OCI-LY1 (cell line): ENCODE measurements around the gene MSH3.
"Not testable (repeated sequence)": the region's sequence is repeated elsewhere in the genome, so short reads cannot be mapped to it uniquely, and the experiment has no call there.

Experiments
- H2AFZ ChIP-seq: fragments of 200-600 bp; sonication (generic), shearing (Covaris generic); 2 replicates; pipeline ENCODE4 v1.6.0; 2014; ENCODE audit warnings: antibody characterized with exemption, mild to moderate bottlenecking, low read length
- H3F3A ChIP-seq: fragments of 200-600 bp; sonication (generic), shearing (Covaris generic); 2 replicates; pipeline ENCODE4 v1.6.0; 2014; ENCODE audit warnings: mild to moderate bottlenecking, antibody characterized with exemption, low read length, moderate library complexity; ENCODE audit not compliant: insufficient read depth
- H3K27ac ChIP-seq: fragments of 200-600 bp; sonication (generic); 2 replicates; pipeline ENCODE4 v1.5.1; 2014; ENCODE audit warnings: low read length, mixed run types, mild to moderate bottlenecking, low read depth; ENCODE audit not compliant: poor library complexity, severe bottlenecking
- H3K27me3 ChIP-seq: fragments of 200-600 bp; sonication (generic); 2 replicates; pipeline ENCODE4 v1.6.0; 2014; ENCODE audit warnings: antibody characterized with exemption, mild to moderate bottlenecking, low read length, moderate library complexity; ENCODE audit not compliant: insufficient read depth
- H3K36me3 ChIP-seq: fragments of 200-600 bp; sonication (generic); 2 replicates; pipeline ENCODE4 v1.6.1; 2014; ENCODE audit warnings: mild to moderate bottlenecking, antibody characterized with exemption, low read length, moderate library complexity, mixed read lengths; ENCODE audit not compliant: insufficient read depth
- H3K4me1 ChIP-seq: fragments of 200-600 bp; sonication (generic); 2 replicates; pipeline ENCODE4 v1.5.1; 2014; ENCODE audit warnings: mild to moderate bottlenecking, low read length, moderate library complexity; ENCODE audit not compliant: insufficient read depth, severe bottlenecking
- H3K4me2 ChIP-seq: fragments of 200-600 bp; sonication (generic), shearing (Covaris generic); 2 replicates; pipeline ENCODE4 v1.6.1; 2014; ENCODE audit warnings: low read length
- H3K4me3 ChIP-seq: fragments of 200-600 bp; sonication (generic); 2 replicates; pipeline ENCODE4 v1.5.1; 2014; ENCODE audit warnings: low read length, low read depth, mild to moderate bottlenecking, mixed read lengths; ENCODE audit not compliant: poor library complexity, severe bottlenecking
- H3K79me2 ChIP-seq: fragments of 200-600 bp; shearing (Covaris generic); 2 replicates; pipeline ENCODE4 v1.6.1; 2016; ENCODE audit warnings: mixed run types, low read length, mixed read lengths; ENCODE audit not compliant: insufficient read depth
- H3K9ac ChIP-seq: fragments of 200-600 bp; sonication (generic), shearing (Covaris generic); 2 replicates; pipeline ENCODE4 v1.6.1; 2014; ENCODE audit warnings: mild to moderate bottlenecking, low read length, mixed read lengths
- H3K9me2 ChIP-seq: fragments of 200-600 bp; sonication (generic), shearing (Covaris generic); 2 replicates; pipeline ENCODE4 v1.6.1; 2014; ENCODE audit warnings: low read depth, mild to moderate bottlenecking, low read length, mixed read lengths
- H3K9me3 ChIP-seq: fragments of 200-600 bp; shearing (Covaris generic); 2 replicates; pipeline ENCODE4 v1.6.1; 2014; ENCODE audit warnings: low read length, mixed read lengths
- H4K20me1 ChIP-seq: fragments of 200-600 bp; sonication (generic), shearing (Covaris generic); 2 replicates; pipeline ENCODE4 v1.6.0; 2016; ENCODE audit warnings: mild to moderate bottlenecking, low read length; ENCODE audit not compliant: insufficient read depth
- EZH2 ChIP-seq: fragments of 200-600 bp; sonication (generic), shearing (Covaris generic); IDR thresholded peaks from 2 replicates; pipeline ENCODE4 v1.8.0; 2017; ENCODE audit warnings: borderline replicate concordance, mixed run types, mild to moderate bottlenecking, antibody characterized with exemption, low read length, moderate library complexity, mixed read lengths
- TF ChIP-seq, protein P1 (sequence below): fragments of 200-600 bp; sonication (generic), shearing (Covaris generic); IDR thresholded peaks from 2 replicates; pipeline ENCODE4 v1.5.1; 2017; ENCODE audit warnings: mild to moderate bottlenecking, antibody characterized with exemption, low read length, moderate library complexity, mixed read lengths

Gene MSH3

DNA sequence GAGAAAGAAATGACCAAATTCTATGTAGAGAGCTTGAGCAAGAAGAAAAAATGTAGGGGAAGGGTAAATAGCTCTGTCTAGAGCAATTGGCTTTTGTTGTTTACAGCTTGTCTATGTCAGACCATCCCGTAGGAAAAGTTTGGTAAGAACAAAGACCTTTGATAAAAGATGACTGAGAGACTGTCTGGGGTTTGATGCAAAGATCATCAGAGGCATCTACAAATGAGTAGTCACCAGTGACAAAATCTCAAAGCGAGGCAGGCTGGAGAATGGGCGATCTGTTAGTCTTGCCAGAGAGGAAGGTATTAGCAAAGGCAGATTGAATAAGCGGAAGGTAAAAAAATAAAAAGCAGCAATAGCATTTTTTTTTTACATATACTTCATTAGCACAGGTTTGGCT lies 180.7 kb downstream of the MSH3 start:
- Histone ChIP-seq H3F3A (no peaks in the 10 kb centered on the region), H3K9me2 (no peaks in the 10 kb centered on the region), H2AFZ (no peak overlapping the region), H3K79me2 (no peaks in the 10 kb centered on the region), H3K36me3 (no peaks in the 10 kb centered on the region), H3K4me3 (no peak overlapping the region), H3K4me2 (no peak overlapping the region), H3K9me3 (no peaks in the 10 kb centered on the region), H3K27me3 (no peaks in the 10 kb centered on the region), H3K9ac (no peak overlapping the region), H4K20me1 (no peaks in the 10 kb centered on the region), H3K4me1 (no peaks in the 10 kb centered on the region), H3K27ac (no peak overlapping the region)
- TF ChIP-seq, protein P1, sequence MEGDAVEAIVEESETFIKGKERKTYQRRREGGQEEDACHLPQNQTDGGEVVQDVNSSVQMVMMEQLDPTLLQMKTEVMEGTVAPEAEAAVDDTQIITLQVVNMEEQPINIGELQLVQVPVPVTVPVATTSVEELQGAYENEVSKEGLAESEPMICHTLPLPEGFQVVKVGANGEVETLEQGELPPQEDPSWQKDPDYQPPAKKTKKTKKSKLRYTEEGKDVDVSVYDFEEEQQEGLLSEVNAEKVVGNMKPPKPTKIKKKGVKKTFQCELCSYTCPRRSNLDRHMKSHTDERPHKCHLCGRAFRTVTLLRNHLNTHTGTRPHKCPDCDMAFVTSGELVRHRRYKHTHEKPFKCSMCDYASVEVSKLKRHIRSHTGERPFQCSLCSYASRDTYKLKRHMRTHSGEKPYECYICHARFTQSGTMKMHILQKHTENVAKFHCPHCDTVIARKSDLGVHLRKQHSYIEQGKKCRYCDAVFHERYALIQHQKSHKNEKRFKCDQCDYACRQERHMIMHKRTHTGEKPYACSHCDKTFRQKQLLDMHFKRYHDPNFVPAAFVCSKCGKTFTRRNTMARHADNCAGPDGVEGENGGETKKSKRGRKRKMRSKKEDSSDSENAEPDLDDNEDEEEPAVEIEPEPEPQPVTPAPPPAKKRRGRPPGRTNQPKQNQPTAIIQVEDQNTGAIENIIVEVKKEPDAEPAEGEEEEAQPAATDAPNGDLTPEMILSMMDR = no peak
- no peak for TF ChIP-seq EZH2

DNA sequence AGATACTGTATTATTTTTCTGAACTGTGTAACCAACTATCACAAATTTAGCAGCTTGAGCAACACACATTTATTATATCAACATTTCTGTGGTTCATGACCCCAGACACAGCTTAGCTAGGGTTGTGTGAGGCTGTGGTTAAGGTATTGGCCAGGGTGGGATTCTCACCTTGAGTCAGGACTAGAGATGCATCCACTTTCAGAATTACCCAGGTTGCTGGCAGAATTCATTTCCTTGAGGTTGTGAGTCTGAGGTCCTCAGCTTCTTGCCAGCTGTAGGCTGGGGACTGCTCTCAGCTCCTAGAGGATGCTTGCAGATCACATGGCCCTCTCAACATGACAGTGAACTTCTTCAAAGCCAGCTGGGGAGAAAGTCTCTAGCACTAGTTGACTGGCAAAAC lies 183.2 kb downstream of the MSH3 start:
- Histone ChIP-seq H3K9ac (no peak overlapping the region), H3K79me2 (no peaks in the 10 kb centered on the region), H3K27me3 (no peaks in the 10 kb centered on the region), H4K20me1 (no peaks in the 10 kb centered on the region), H3K4me3 (no peak overlapping the region), H3K36me3 (no peaks in the 10 kb centered on the region), H3K9me3 (no peaks in the 10 kb centered on the region), H3K27ac (no peak overlapping the region), H2AFZ (no peak overlapping the region), H3F3A (no peaks in the 10 kb centered on the region), H3K9me2 (no peaks in the 10 kb centered on the region), H3K4me1 (no peaks in the 10 kb centered on the region), H3K4me2 (no peak overlapping the region)
- TF ChIP-seq EZH2 = no peak
- TF ChIP-seq, protein P1 = no peak

GRCh38 chr5:80841026-80841797 lies 186.8 kb downstream of the MSH3 start:
- H3K4me2 ChIP-seq, H3F3A ChIP-seq, H2AFZ ChIP-seq, H3K27me3 ChIP-seq, H3K79me2 ChIP-seq, H3K27ac ChIP-seq, H3K36me3 ChIP-seq, H3K4me3 ChIP-seq, H3K4me1 ChIP-seq, H3K9ac ChIP-seq, H3K9me2 ChIP-seq, H4K20me1 ChIP-seq, H3K9me3 ChIP-seq: not testable (repeated sequence)

DNA sequence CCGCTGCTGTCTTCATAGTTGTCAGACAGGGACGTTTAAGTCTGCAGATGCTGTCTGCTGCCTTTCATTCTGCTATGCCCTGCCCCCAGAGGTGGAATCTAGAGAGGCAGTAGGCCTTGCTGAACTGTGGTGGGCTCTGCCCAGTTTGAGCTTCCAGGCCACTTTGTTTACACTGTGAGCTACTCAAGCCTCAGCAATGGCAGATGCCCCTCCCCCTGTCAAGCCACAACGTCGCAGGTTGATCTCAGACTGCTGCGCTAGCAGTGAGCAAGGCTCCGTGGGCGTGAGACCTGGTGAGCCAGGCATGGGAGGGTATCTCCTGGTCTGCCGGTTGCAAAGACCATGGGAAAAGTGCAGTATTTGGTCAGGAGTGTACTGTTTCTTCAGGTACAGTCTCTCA lies 192.0 kb downstream of the MSH3 start:
- H3K27ac ChIP-seq, H3K27me3 ChIP-seq, H3F3A ChIP-seq, H2AFZ ChIP-seq, H3K79me2 ChIP-seq, H3K4me2 ChIP-seq, H4K20me1 ChIP-seq, H3K9me2 ChIP-seq, H3K9me3 ChIP-seq, H3K9ac ChIP-seq, H3K4me1 ChIP-seq, H3K4me3 ChIP-seq: not testable (repeated sequence)
- peaks cover 16% of the 10 kb centered on the region; the same call in 1 of the 2 replicates for H3K36me3 ChIP-seq

DNA sequence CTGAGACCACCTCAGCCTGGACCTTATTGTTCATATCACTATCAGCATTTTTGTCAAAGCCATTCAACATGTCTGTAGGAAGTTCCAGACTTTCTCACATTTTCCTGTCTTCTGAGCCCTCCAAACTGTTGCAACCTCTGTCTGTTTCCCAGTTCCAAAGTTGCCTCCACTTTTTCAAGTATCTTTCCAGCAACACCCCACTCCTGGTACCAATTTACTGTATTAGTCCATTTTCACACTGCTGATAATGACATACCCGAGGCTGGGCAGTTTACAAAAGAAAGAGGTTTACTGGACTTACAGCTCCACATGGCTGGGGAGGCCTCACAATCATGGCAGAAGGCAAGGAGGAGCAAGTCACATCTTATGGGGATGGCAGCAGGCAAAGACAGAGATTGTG lies 195.7 kb downstream of the MSH3 start:
- H3K9me2 ChIP-seq, H3K9me3 ChIP-seq, H2AFZ ChIP-seq, H4K20me1 ChIP-seq, H3K27ac ChIP-seq, H3K4me1 ChIP-seq, H3K9ac ChIP-seq, H3K4me2 ChIP-seq, H3K79me2 ChIP-seq, H3K27me3 ChIP-seq, H3K4me3 ChIP-seq, H3F3A ChIP-seq: not testable (repeated sequence)
- peaks cover 19% of the 10 kb centered on the region for H3K36me3 ChIP-seq
